Activated CD4-positive, alpha-beta T cell treated with anti-CD3 and anti-CD28 coated beads, Interleukin-2, amount 50 U/mL, for 24 hours (primary cell): ENCODE data around the gene BRK1.
"Not testable (repeated sequence)": the region's sequence is repeated elsewhere in the genome, so short reads cannot be mapped to it uniquely, and the experiment has no call there.

Experiments used
- DNase-seq, 2 donors: peaks; one replicate each; pipeline ENCODE4 v3.0.0-alpha.2; 2020; ENCODE audit warnings: low read depth in 1 of 2, low spot score in 1 of 2

Gene BRK1

GRCh38 chr3:10115326-10116137 lies at the start of gene BRK1:
TSS of gene BRK1 (plus strand) at chr3:10115675. CDS start at chr3:10115702, 27 bp downstream.
- DNase-seq: peak; percentile 75 to 92

GRCh38 chr3:10070077-10070476 lies 45.4 kb upstream of the BRK1 start:
- DNase-seq: not testable (repeated sequence)

GRCh38 chr3:10074666-10075065 lies 40.8 kb upstream of the BRK1 start:
- DNase-seq: no peak

GRCh38 chr3:10081871-10082270 lies 33.6 kb upstream of the BRK1 start:
- DNase-seq: no peak

GRCh38 chr3:10085738-10086137 lies 29.7 kb upstream of the BRK1 start:
- DNase-seq: no peak

- DNase-seq: no peak
These were observed 27.2 kb upstream of the BRK1 start for GRCh38 chr3:10088256-10088655.

- no peak for DNase-seq
These were observed 25.3 kb upstream of the BRK1 start for GRCh38 chr3:10090179-10090578.

GRCh38 chr3:10090774-10091173 lies 24.7 kb upstream of the BRK1 start:
- DNase-seq: not testable (repeated sequence)

- not testable (repeated sequence) for DNase-seq
These were observed 24.1 kb upstream of the BRK1 start for GRCh38 chr3:10091387-10091786.

GRCh38 chr3:10093678-10094077 lies 21.8 kb upstream of the BRK1 start:
- no peak for DNase-seq

GRCh38 chr3:10099041-10099440 lies 16.4 kb upstream of the BRK1 start:
- DNase-seq: no peak

- no peak for DNase-seq
These were observed 8.6 kb upstream of the BRK1 start for GRCh38 chr3:10106919-10107318.

GRCh38 chr3:10108091-10108490 lies 7.4 kb upstream of the BRK1 start, which contains the start of gene FANCD2OS:
TSS of gene FANCD2OS (minus strand) at chr3:10108255. CDS start at chr3:10104774, 3,481 bp downstream.
- no peak for DNase-seq

- DNase-seq: no peak
These were observed 624 bp downstream of the BRK1 start for GRCh38 chr3:10116138-10116460.

- no peak for DNase-seq
These were observed 1.5 kb downstream of the BRK1 start for GRCh38 chr3:10116928-10117327.

- no peak for DNase-seq
These were observed 3.9 kb downstream of the BRK1 start for GRCh38 chr3:10119376-10119775.

- no peak for DNase-seq
These were observed 5.6 kb downstream of the BRK1 start for GRCh38 chr3:10121064-10121463.

- no peak for DNase-seq
These were observed 7.2 kb downstream of the BRK1 start for GRCh38 chr3:10122724-10123123.

GRCh38 chr3:10135872-10136271 lies 20.4 kb downstream of the BRK1 start:
- DNase-seq: not testable (repeated sequence)

GRCh38 chr3:10136426-10137005 lies 21.0 kb downstream of the BRK1 start:
- DNase-seq: no peak

GRCh38 chr3:10137178-10137577 lies 21.7 kb downstream of the BRK1 start:
- DNase-seq: no peak

- no peak for DNase-seq
These were observed 25.6 kb downstream of the BRK1 start for GRCh38 chr3:10140996-10141546.
